CD4-positive, alpha-beta T cell (primary cell): ENCODE data around the gene IQCE. TPM values are rescaled to one million over a fixed set of nuclear protein-coding genes. Genes with fewer than 3 reads are reported as not detected.

ENCODE experiments used
- ATAC-seq: fragments of 200-7000 bp; cut with Tn5 transposase; one replicate; pipeline ENCODE4 v1.10.0; 2022; ENCODE audit warnings: mild to moderate bottlenecking; ENCODE audit not compliant: poor library complexity
- CTCF ChIA-PET: fragments of 350-600 bp; sonication (Branson Sonifier 250); formaldehyde crosslinking; loops from one replicate; lab custom pipeline; 2021; ENCODE audit warnings: antibody characterized with exemption, inconsistent platforms; lab: Charles Lee
- POLR2A ChIA-PET: fragments of 350-600 bp; sonication (Branson Sonifier 250); formaldehyde crosslinking; loops from one replicate; lab custom pipeline; 2021; ENCODE audit warnings: antibody characterized with exemption, inconsistent platforms; lab: Charles Lee
- DNase-seq, 14 experiments: peaks; one replicate each; pipeline ENCODE4 v3.0.0-alpha.2; 2013 to 2020; ENCODE audit warnings: mixed read lengths in 2 of 14
- H3K27ac ChIP-seq, 2 donors: one replicate each; pipeline versions ENCODE4 v1.5.1 to v1.7.0; 2013; ENCODE audit warnings: low read length in 2 of 2, low read depth in 1 of 2, mild to moderate bottlenecking in 1 of 2
- H3K27me3 ChIP-seq, 2 experiments: 1 replicate in 1 of 2; 2 replicates in 1 of 2; pipeline versions ENCODE4 v1.6.1 to v1.7.0; 2013; ENCODE audit warnings: low read length in 2 of 2, control low read depth in 1 of 2, mild to moderate bottlenecking in 1 of 2, moderate library complexity in 1 of 2; ENCODE audit not compliant: insufficient read depth in 2 of 2, control insufficient read depth in 1 of 2
- H3K36me3 ChIP-seq: one replicate; pipeline ENCODE4 v1.6.1; 2013; ENCODE audit warnings: low read length, control low read depth; ENCODE audit not compliant: insufficient read depth
- H3K4me1 ChIP-seq: one replicate; pipeline ENCODE4 v1.6.1; 2013; ENCODE audit warnings: low read length, control low read depth; ENCODE audit not compliant: insufficient read depth
- H3K4me3 ChIP-seq: one replicate; pipeline ENCODE4 v1.5.1; 2013; ENCODE audit warnings: mild to moderate bottlenecking, low read length, moderate library complexity
- H3K9me3 ChIP-seq, 2 experiments: 1 replicate in 1 of 2; 2 replicates in 1 of 2; pipeline versions ENCODE4 v1.6.1 to v1.7.0; 2013; ENCODE audit warnings: low read length in 2 of 2, mild to moderate bottlenecking in 2 of 2, control low read depth in 1 of 2, moderate library complexity in 1 of 2; ENCODE audit not compliant: control insufficient read depth in 1 of 2, insufficient read depth in 1 of 2
- H3K27ac Mint-ChIP-seq: one replicate; pipeline ENCODE4 v1.8.0; 2020; ENCODE audit warnings: mixed read lengths
- H3K27me3 Mint-ChIP-seq: one replicate; pipeline ENCODE4 v1.8.0; 2021; ENCODE audit warnings: mixed read lengths
- H3K36me3 Mint-ChIP-seq: one replicate; pipeline ENCODE4 v1.8.0; 2021; ENCODE audit warnings: low read depth, mixed read lengths
- H3K4me1 Mint-ChIP-seq: one replicate; pipeline ENCODE4 v1.8.0; 2021; ENCODE audit warnings: low read depth, mixed read lengths
- H3K4me3 Mint-ChIP-seq: one replicate; pipeline ENCODE4 v1.8.0; 2020; ENCODE audit warnings: mild to moderate bottlenecking, mixed read lengths
- H3K9me3 Mint-ChIP-seq: one replicate; pipeline ENCODE4 v1.8.0; 2020; ENCODE audit warnings: mixed read lengths
- CTCF ChIP-seq: fragments of 200-600 bp; IDR thresholded peaks from one replicate; pipeline ENCODE4 v1.8.0; 2022; ENCODE audit warnings: antibody characterized with exemption, mild to moderate bottlenecking
- intact Hi-C, 2 experiments: fragments of 100-400 bp; cut with DNase I in 1 of 2; cut with micrococcal nuclease in 1 of 2; formaldehyde crosslinking; loops; one replicate each; pipeline versions ENCODE4 v1.15.1 to v1.9.0; 2023 to 2025; cut with DNase I, micrococcal nuclease
- total RNA-seq, 174 experiments: library from RNA in 2 of 174; stranded (reverse) in 2 of 174; gene quantifications; one replicate each; pipeline ENCODE4 v1.2.3 and lab custom pipeline; 2021 to 2026

IQCE gene
- total RNA-seq, 2 experiments from 2014 or later = 4.3 to 5.6 TPM

GRCh38 chr7:2645274-2645868 lies 86.6 kb downstream of the IQCE start:
- H3K27me3 ChIP-seq = no peaks in the 10 kb centered on the region
- DNase-seq (peak in 4 of 14 experiments; percentile 9 to 69 (median 37)), ATAC-seq (peak; percentile 54)
- Mint-ChIP-seq H3K27me3 (no peaks in the 10 kb centered on the region), H3K36me3 (no peaks in the 10 kb centered on the region), H3K4me3 (peak overlapping the region; percentile 42), H3K9me3 (no peaks in the 10 kb centered on the region), H3K4me1 (peaks cover 10% of the 10 kb centered on the region), H3K27ac (no peak overlapping the region)
- ChIA-PET CTCF (no interaction called here), POLR2A (interaction anchor here (1.7 kb wide), 1 partner anchor 13 kb away, joined by 10 read pairs; the partner anchor contains the start of gene TTYH3)
- peaks cover 23% of the 10 kb centered on the region for H3K4me1 ChIP-seq
- H3K4me3 ChIP-seq = peak overlapping the region; percentile 28
- no peak for TF ChIP-seq CTCF
- no peak overlapping the region for H3K27ac ChIP-seq
- intact Hi-C loops = no loop called here
- no peaks in the 10 kb centered on the region for H3K36me3 ChIP-seq
- H3K9me3 ChIP-seq = no peaks in the 10 kb centered on the region

- TF ChIP-seq CTCF = no peak
- Mint-ChIP-seq H3K4me1 (peaks cover 10% of the 10 kb centered on the region), H3K9me3 (no peaks in the 10 kb centered on the region), H3K4me3 (no peak overlapping the region), H3K27ac (no peak overlapping the region), H3K36me3 (no peaks in the 10 kb centered on the region), H3K27me3 (no peaks in the 10 kb centered on the region)
- no peak for ATAC-seq
- no peaks in the 10 kb centered on the region for H3K36me3 ChIP-seq
- no peaks in the 10 kb centered on the region for H3K9me3 ChIP-seq
- DNase-seq = no peak
- no peaks in the 10 kb centered on the region for H3K27me3 ChIP-seq
- intact Hi-C loops = no loop called here
- no peak overlapping the region for H3K27ac ChIP-seq
- ChIA-PET CTCF (no interaction called here), POLR2A (no interaction called here)
- peaks cover 23% of the 10 kb centered on the region for H3K4me1 ChIP-seq
- H3K4me3 ChIP-seq = no peak overlapping the region
These were observed 87.5 kb downstream of the IQCE start for GRCh38 chr7:2646336-2646679.

- POLR2A ChIA-PET = no interaction called here
- CTCF ChIA-PET = no interaction called here
- H3K27ac ChIP-seq = no peak overlapping the region
These were observed 88.1 kb downstream of the IQCE start for GRCh38 chr7:2646680-2647571.

More at GRCh38 chr7:2646680-2647571, 88.1 kb downstream of the IQCE start:
- DNase-seq (no peak), ATAC-seq (no peak)
- H3K36me3 Mint-ChIP-seq = no peaks in the 10 kb centered on the region
- no peak overlapping the region for H3K4me3 Mint-ChIP-seq
- no peaks in the 10 kb centered on the region for H3K9me3 ChIP-seq
- no peaks in the 10 kb centered on the region for H3K27me3 Mint-ChIP-seq
- H3K4me1 ChIP-seq = peaks cover 20% of the 10 kb centered on the region
- H3K9me3 Mint-ChIP-seq = no peaks in the 10 kb centered on the region
- intact Hi-C loops = no loop called here
- TF ChIP-seq CTCF = no peak
- no peaks in the 10 kb centered on the region for H3K36me3 ChIP-seq
- H3K27ac Mint-ChIP-seq = no peak overlapping the region
- H3K4me1 Mint-ChIP-seq = peaks cover 10% of the 10 kb centered on the region
- H3K4me3 ChIP-seq = no peak overlapping the region
- H3K27me3 ChIP-seq = no peaks in the 10 kb centered on the region
